OCI-LY1 (cell line): ENCODE results near the gene TGM2.

Source experiments
- EZH2 ChIP-seq: fragments of 200-600 bp; sonication (generic), shearing (Covaris generic); IDR thresholded peaks from 2 replicates; pipeline ENCODE4 v1.8.0; 2017; ENCODE audit warnings: borderline replicate concordance, mixed run types, mild to moderate bottlenecking, antibody characterized with exemption, low read length, moderate library complexity, mixed read lengths
- TF ChIP-seq, protein P1 (sequence below): fragments of 200-600 bp; sonication (generic), shearing (Covaris generic); IDR thresholded peaks from 2 replicates; pipeline ENCODE4 v1.5.1; 2017; ENCODE audit warnings: mild to moderate bottlenecking, antibody characterized with exemption, low read length, moderate library complexity, mixed read lengths

DNA sequence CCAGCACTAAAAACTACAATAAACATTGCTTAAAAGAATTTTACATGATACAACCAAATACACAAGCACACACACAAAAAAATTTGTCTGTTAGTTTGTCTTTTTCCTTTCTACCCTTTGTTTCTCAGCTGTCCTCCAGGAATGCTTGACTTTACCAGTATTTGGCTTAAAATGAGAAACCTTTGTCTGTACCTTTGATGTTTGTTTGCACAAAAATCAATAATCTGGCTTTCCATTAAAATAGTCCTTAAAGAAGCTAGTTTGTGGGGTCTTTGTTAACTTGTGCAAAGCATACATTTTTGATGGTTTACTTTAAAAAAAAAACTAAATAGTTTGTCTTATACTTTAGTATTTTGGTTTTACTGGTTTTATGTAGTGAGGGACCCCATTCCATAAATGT lies 82.2 kb downstream of the TGM2 start:
- TF ChIP-seq, protein P1, sequence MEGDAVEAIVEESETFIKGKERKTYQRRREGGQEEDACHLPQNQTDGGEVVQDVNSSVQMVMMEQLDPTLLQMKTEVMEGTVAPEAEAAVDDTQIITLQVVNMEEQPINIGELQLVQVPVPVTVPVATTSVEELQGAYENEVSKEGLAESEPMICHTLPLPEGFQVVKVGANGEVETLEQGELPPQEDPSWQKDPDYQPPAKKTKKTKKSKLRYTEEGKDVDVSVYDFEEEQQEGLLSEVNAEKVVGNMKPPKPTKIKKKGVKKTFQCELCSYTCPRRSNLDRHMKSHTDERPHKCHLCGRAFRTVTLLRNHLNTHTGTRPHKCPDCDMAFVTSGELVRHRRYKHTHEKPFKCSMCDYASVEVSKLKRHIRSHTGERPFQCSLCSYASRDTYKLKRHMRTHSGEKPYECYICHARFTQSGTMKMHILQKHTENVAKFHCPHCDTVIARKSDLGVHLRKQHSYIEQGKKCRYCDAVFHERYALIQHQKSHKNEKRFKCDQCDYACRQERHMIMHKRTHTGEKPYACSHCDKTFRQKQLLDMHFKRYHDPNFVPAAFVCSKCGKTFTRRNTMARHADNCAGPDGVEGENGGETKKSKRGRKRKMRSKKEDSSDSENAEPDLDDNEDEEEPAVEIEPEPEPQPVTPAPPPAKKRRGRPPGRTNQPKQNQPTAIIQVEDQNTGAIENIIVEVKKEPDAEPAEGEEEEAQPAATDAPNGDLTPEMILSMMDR: no peak
- no peak for TF ChIP-seq EZH2
